ENCODE results near the gene MYEOV.

DNA sequence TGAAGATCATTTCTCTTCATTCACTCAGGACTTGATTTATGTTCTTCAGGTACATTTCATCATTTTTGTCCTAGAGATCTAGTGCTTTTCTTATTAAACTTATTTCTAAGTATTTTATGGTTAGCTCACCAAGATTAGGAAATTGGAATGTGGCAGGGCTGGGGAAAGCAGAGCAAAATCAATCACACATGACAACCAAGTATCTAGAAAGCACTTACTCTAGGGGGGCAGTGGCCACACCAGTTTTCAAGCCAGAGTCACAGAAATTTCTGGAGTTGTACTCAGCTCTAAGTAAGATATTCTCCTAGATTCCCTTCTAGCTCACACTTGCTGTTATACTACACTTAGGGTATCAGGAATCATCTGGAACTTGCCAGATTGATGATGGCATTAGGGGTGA is 33.3 kb upstream of the MYEOV start:
- TF ChIP-seq, protein P1, sequence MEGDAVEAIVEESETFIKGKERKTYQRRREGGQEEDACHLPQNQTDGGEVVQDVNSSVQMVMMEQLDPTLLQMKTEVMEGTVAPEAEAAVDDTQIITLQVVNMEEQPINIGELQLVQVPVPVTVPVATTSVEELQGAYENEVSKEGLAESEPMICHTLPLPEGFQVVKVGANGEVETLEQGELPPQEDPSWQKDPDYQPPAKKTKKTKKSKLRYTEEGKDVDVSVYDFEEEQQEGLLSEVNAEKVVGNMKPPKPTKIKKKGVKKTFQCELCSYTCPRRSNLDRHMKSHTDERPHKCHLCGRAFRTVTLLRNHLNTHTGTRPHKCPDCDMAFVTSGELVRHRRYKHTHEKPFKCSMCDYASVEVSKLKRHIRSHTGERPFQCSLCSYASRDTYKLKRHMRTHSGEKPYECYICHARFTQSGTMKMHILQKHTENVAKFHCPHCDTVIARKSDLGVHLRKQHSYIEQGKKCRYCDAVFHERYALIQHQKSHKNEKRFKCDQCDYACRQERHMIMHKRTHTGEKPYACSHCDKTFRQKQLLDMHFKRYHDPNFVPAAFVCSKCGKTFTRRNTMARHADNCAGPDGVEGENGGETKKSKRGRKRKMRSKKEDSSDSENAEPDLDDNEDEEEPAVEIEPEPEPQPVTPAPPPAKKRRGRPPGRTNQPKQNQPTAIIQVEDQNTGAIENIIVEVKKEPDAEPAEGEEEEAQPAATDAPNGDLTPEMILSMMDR (conservative IDR thresholded peaks at IDR 0.05; ENCODE audit: low read depth in 2 of 2), result no peak
- no peak for TF ChIP-seq EZH2 (IDR thresholded peaks at IDR 0.05; ENCODE audit: low read depth, unreplicated experiment)
- no peak for TF ChIP-seq EZH2phosphoT487 (IDR thresholded peaks at IDR 0.05; ENCODE audit: unreplicated experiment)
- TF ChIP-seq ZNF331 (CRISPR knock-in tag; IDR thresholded peaks at IDR 0.05; ENCODE audit: low read depth), result no peak
- TF ChIP-seq, protein P2, sequence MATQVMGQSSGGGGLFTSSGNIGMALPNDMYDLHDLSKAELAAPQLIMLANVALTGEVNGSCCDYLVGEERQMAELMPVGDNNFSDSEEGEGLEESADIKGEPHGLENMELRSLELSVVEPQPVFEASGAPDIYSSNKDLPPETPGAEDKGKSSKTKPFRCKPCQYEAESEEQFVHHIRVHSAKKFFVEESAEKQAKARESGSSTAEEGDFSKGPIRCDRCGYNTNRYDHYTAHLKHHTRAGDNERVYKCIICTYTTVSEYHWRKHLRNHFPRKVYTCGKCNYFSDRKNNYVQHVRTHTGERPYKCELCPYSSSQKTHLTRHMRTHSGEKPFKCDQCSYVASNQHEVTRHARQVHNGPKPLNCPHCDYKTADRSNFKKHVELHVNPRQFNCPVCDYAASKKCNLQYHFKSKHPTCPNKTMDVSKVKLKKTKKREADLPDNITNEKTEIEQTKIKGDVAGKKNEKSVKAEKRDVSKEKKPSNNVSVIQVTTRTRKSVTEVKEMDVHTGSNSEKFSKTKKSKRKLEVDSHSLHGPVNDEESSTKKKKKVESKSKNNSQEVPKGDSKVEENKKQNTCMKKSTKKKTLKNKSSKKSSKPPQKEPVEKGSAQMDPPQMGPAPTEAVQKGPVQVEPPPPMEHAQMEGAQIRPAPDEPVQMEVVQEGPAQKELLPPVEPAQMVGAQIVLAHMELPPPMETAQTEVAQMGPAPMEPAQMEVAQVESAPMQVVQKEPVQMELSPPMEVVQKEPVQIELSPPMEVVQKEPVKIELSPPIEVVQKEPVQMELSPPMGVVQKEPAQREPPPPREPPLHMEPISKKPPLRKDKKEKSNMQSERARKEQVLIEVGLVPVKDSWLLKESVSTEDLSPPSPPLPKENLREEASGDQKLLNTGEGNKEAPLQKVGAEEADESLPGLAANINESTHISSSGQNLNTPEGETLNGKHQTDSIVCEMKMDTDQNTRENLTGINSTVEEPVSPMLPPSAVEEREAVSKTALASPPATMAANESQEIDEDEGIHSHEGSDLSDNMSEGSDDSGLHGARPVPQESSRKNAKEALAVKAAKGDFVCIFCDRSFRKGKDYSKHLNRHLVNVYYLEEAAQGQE (IDR thresholded peaks at IDR 0.05; ENCODE audit: unreplicated experiment), result no peak
- no peak for TF ChIP-seq NANOG (IDR thresholded peaks at IDR 0.05; ENCODE audit: borderline replicate concordance)
